ENCODE results near the gene FRMPD1.

The FRMPD1 gene

DNA sequence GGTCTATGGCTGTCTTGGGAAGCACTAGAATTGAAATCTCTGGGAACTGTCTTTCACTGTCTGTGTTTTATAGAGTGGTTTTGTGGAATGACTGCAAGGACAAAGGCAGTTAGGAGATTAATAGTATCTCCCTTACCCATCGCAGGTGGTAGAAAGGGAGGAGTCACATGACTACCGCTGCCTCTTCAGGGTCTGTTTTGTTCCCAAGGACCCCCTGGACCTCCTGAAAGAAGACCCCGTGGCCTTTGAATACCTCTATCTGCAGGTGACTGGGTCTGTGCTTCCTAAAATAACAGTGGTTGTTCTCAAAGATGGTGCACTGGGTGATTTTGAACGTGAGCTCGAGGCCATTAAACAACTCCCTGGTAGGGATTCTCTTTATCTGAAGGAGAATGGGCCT is 80.1 kb downstream of the FRMPD1 start:
- no peak overlapping the region for H3K4me3 ChIP-seq (ENCODE audit: low read length)
- no CpG with 5 or more reads among the region's 5 CpGs for WGBS (ENCODE audit: insufficient coverage, insufficient read length)
- H3K9me3 ChIP-seq (ENCODE audit: control insufficient read depth, insufficient read depth, low read length) = no peaks in the 10 kb centered on the region
- no peaks in the 10 kb centered on the region for H3K4me1 ChIP-seq (ENCODE audit: control insufficient read depth, insufficient read depth, low read length)
- DNase-seq (ENCODE audit: low read depth, low spot score) = no peak
- no peaks in the 10 kb centered on the region for H3K27me3 ChIP-seq (ENCODE audit: control insufficient read depth, insufficient read depth, low read length)
- no peaks in the 10 kb centered on the region for H3K36me3 ChIP-seq (ENCODE audit: control insufficient read depth, insufficient read depth, low read length)
- no peak overlapping the region for H3K27ac ChIP-seq (ENCODE audit: low read length)

DNA sequence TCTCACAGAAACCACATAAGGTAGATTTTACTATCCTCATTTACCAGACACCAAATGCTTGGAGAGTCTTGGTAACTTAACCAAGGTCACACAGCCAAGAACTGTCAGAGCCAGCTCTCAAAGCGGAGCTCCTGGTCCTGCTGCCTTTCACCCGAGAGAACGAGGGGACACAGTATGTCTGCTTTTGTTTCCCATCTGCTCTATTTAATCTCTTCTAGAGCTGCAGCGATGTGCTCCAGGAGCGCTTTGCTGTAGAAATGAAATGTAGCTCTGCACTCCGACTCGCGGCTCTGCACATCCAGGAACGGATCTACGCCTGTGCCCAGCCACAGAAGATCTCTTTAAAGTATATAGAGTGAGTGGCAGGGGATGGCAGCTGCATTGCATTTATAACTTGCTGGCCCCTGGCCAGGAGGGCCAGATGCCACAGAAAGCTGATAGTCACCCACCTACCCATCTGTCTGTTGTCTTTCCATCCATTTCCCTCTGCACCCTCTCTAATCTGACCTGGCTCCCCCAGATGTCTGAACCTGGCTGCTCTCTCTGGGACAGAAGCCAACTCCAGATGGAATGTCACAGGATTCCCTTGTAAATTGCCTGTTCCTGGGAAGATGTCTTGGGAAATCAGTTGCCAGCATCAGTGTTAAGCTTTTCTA is 81.5 kb downstream of the FRMPD1 start:
- H3K27me3 ChIP-seq (ENCODE audit: control insufficient read depth, insufficient read depth, low read length) = no peaks in the 10 kb centered on the region

DNA sequence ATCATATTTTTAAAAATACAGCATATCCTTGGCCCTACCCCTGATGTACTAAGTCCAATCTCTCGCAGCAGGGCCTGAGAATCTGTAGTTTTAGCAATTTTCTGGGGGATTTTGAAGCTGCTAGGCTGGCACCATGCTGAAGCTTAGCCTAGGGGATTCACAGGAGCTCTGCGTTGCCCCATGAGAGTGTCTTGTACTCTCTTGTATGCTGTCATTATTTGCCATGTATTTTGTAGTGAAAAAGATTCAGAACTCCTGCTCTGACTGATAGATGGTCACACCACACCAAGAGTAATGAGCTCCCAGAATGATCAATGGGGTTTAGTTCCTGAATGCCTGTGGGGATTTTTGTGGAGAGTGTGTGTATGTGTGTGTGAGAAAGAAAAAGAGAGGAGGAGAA is 82.2 kb downstream of the FRMPD1 start:
- WGBS (ENCODE audit: insufficient coverage, insufficient read length) = no CpG with 5 or more reads among the region's 2 CpGs
- no peaks in the 10 kb centered on the region for H3K4me1 ChIP-seq (ENCODE audit: control insufficient read depth, insufficient read depth, low read length)
- no peak for DNase-seq (ENCODE audit: low read depth, low spot score)
- no peaks in the 10 kb centered on the region for H3K27me3 ChIP-seq (ENCODE audit: control insufficient read depth, insufficient read depth, low read length)
- no peak overlapping the region for H3K27ac ChIP-seq (ENCODE audit: low read length)
- no peak overlapping the region for H3K4me3 ChIP-seq (ENCODE audit: low read length)
- H3K36me3 ChIP-seq (ENCODE audit: control insufficient read depth, insufficient read depth, low read length) = no peaks in the 10 kb centered on the region
- no peaks in the 10 kb centered on the region for H3K9me3 ChIP-seq (ENCODE audit: control insufficient read depth, insufficient read depth, low read length)

More for the DNA sequence above, 81.5 kb downstream of the FRMPD1 start:
- H3K27ac ChIP-seq (ENCODE audit: low read length) = no peak overlapping the region
- no peak overlapping the region for H3K4me3 ChIP-seq (ENCODE audit: low read length)
- H3K9me3 ChIP-seq (ENCODE audit: control insufficient read depth, insufficient read depth, low read length) = no peaks in the 10 kb centered on the region
- H3K4me1 ChIP-seq (ENCODE audit: control insufficient read depth, insufficient read depth, low read length) = no peaks in the 10 kb centered on the region
- no CpG with 5 or more reads among the region's 10 CpGs for WGBS (ENCODE audit: insufficient coverage, insufficient read length)
- H3K36me3 ChIP-seq (ENCODE audit: control insufficient read depth, insufficient read depth, low read length) = no peaks in the 10 kb centered on the region
- DNase-seq (ENCODE audit: low read depth, low spot score) = no peak

DNA sequence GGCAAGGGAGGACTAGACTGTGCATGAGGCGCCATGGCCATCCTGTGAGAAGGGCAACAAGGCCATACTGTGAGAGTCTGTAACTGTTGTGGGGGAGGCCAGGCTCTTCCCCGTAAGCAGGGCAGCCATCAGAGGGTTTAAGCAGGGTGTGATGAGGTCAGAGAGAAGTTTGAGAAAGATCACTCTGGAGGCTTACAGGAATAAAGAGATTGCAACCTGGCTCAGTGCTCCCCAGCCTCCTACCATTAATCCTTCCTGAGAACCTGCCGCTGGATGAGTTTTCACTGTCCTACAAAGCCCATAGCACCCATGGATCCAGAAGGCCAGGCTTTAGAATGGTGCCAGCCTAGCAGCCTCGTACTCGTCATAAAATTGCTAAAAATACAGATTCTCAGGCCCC is 88.5 kb downstream of the FRMPD1 start:
- H3K27me3 ChIP-seq (ENCODE audit: control insufficient read depth, insufficient read depth, low read length) = no peaks in the 10 kb centered on the region
- no peaks in the 10 kb centered on the region for H3K4me1 ChIP-seq (ENCODE audit: control insufficient read depth, insufficient read depth, low read length)
- H3K27ac ChIP-seq (ENCODE audit: low read length) = no peak overlapping the region
- WGBS (ENCODE audit: insufficient coverage, insufficient read length) = no CpG with 5 or more reads among the region's 5 CpGs
- no peaks in the 10 kb centered on the region for H3K9me3 ChIP-seq (ENCODE audit: control insufficient read depth, insufficient read depth, low read length)
- DNase-seq (ENCODE audit: low read depth, low spot score) = no peak
- H3K36me3 ChIP-seq (ENCODE audit: control insufficient read depth, insufficient read depth, low read length) = no peaks in the 10 kb centered on the region; the same call in 1 of the 2 replicates
- no peak overlapping the region for H3K4me3 ChIP-seq (ENCODE audit: low read length)

DNA sequence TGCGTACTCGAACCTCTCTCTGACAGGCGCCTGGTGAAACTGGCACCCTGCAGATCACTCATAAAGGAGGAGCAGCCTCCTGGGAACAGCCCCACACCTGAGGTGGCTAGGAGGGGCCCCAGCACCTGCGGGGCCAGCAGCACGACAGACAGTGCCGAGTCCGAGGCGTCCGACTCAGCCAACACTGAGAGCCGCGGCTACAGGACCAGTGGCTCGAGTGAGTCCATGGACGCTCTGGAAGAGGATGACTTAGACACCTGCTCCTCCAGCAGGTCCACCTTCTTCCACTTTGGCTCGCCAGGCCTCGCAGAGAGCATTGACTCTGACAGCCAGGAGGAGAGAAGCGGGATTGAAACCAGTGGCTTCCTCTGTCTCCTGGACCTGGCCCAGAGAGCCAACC is 89.4 kb downstream of the FRMPD1 start:
- no peaks in the 10 kb centered on the region for H3K9me3 ChIP-seq (ENCODE audit: control insufficient read depth, insufficient read depth, low read length)
- H3K36me3 ChIP-seq (ENCODE audit: control insufficient read depth, insufficient read depth, low read length) = no peaks in the 10 kb centered on the region; the same call in 1 of the 2 replicates
- DNase-seq (ENCODE audit: low read depth, low spot score) = no peak
- WGBS (ENCODE audit: insufficient coverage, insufficient read length) = no CpG with 5 or more reads among the region's 16 CpGs
- no peaks in the 10 kb centered on the region for H3K27me3 ChIP-seq (ENCODE audit: control insufficient read depth, insufficient read depth, low read length)
- no peaks in the 10 kb centered on the region for H3K4me1 ChIP-seq (ENCODE audit: control insufficient read depth, insufficient read depth, low read length)
- no peak overlapping the region for H3K4me3 ChIP-seq (ENCODE audit: low read length)
- H3K27ac ChIP-seq (ENCODE audit: low read length) = no peak overlapping the region

DNA sequence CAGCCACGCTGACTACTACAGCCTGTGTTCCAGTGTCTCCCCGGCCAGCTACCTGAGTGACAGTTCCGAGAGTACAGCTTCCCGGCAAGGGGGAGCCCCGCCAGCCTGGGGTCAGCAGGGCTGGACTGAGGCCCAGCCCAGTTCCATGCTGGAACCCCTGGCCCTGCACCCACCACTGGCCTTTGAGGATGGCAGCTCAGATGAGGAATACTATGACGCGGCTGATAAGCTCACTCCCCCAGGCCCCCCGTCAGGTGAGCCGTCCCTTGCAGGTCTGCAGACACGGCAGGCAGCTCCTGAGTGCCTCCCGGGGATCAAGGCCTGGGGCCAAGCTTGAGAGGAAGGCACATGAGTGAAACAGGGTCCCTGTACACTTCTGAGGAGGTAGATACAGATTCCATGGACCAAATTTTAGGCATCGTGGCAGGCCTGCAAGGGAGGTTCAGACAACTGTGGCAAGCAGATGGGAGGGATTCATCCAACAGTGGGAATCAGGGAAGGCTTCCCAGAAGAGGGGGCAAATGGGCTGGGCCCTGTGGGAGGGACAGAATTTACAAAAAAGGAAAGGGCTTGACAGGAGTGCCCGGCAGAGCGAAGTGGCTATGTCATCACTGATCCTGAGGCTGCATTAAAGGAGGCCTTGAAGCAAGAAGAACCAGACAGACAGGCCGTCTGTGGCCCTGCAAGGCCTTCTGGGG is 90.0 kb downstream of the FRMPD1 start:
- no peaks in the 10 kb centered on the region; the same call in 1 of the 2 replicates for H3K36me3 ChIP-seq (ENCODE audit: control insufficient read depth, insufficient read depth, low read length)
- no CpG with 5 or more reads among the region's 15 CpGs for WGBS (ENCODE audit: insufficient coverage, insufficient read length)
- no peak for DNase-seq (ENCODE audit: low read depth, low spot score)

DNA sequence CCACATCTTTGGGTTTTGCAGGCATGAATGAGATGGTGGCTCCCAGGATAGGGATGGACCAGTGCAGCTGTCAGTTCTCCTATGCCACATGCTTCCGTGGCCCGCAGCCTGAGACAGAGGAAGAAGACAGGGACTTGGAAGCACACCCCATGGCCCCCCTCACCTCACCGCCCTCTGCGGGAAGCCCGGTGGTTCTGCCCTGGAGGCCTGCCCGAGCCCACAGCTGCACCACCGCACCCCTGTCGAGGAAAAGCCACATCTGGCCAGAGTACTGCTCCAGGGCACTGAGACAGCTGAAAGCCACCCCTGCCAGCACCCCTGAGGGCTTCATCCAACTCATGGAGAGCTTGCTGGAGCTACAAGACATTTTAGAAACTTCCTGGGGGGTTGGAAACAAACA is 95.2 kb downstream of the FRMPD1 start:
- H3K27me3 ChIP-seq (ENCODE audit: control insufficient read depth, insufficient read depth, low read length) = no peaks in the 10 kb centered on the region
- no peak for DNase-seq (ENCODE audit: low read depth, low spot score)
- H3K4me3 ChIP-seq (ENCODE audit: low read length) = no peak overlapping the region
- H3K27ac ChIP-seq (ENCODE audit: low read length) = no peak overlapping the region
- no peaks in the 10 kb centered on the region for H3K9me3 ChIP-seq (ENCODE audit: control insufficient read depth, insufficient read depth, low read length)
- H3K4me1 ChIP-seq (ENCODE audit: control insufficient read depth, insufficient read depth, low read length) = no peaks in the 10 kb centered on the region
- H3K36me3 ChIP-seq (ENCODE audit: control insufficient read depth, insufficient read depth, low read length) = no peaks in the 10 kb centered on the region
- WGBS (ENCODE audit: insufficient coverage, insufficient read length) = no CpG with 5 or more reads among the region's 8 CpGs

More for the DNA sequence above, 90.0 kb downstream of the FRMPD1 start:
- Histone ChIP-seq H3K27me3 (ENCODE audit: control insufficient read depth, insufficient read depth, low read length) (no peaks in the 10 kb centered on the region), H3K4me1 (ENCODE audit: control insufficient read depth, insufficient read depth, low read length) (no peaks in the 10 kb centered on the region), H3K9me3 (ENCODE audit: control insufficient read depth, insufficient read depth, low read length) (no peaks in the 10 kb centered on the region), H3K4me3 (ENCODE audit: low read length) (no peak overlapping the region), H3K27ac (ENCODE audit: low read length) (no peak overlapping the region)

DNA sequence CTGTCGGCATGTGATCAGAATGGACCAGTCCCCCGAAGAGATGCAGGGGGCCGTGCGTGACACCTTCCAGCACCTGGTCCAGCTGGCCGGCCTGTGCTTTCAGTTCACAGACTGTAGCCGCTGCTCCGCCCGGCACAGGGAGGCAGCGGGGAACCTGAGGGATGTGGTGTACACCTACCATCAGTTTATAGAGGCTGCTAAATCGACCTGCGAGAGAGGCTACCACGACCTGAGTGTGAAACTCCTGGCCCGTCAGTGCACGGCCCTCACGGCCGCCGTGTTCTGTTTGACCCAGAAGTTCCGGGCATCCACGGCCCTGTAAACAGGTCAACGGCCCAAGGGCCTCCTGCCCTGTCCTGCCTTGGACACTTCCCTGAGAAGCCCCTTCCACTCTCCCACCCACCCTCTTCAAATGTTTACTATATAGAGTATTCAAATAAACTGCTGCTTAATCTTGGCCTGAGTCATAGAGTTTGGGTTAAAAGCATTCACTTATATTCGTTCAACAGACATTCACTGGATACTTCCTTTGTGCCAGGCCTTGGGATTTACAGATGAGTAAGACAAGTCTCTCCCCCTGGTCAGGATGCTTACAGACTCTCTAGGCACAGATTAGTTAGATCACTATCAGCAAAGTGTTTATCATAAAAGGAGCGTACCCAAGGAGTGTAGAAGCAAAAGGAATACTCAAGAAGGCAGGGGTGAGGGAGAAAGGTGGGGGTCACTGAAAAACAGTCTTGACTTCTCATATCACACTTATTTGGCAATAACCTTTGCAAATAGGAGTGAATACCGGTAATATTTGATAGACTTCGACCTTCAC is 95.9 kb downstream of the FRMPD1 start:
- WGBS (ENCODE audit: insufficient coverage, insufficient read length) = no CpG with 5 or more reads among the region's 24 CpGs
- H3K9me3 ChIP-seq (ENCODE audit: control insufficient read depth, insufficient read depth, low read length) = no peaks in the 10 kb centered on the region
- no peaks in the 10 kb centered on the region for H3K36me3 ChIP-seq (ENCODE audit: control insufficient read depth, insufficient read depth, low read length)
- H3K4me1 ChIP-seq (ENCODE audit: control insufficient read depth, insufficient read depth, low read length) = no peaks in the 10 kb centered on the region
- H3K27ac ChIP-seq (ENCODE audit: low read length) = no peak overlapping the region
- no peak for DNase-seq (ENCODE audit: low read depth, low spot score)
- H3K27me3 ChIP-seq (ENCODE audit: control insufficient read depth, insufficient read depth, low read length) = no peaks in the 10 kb centered on the region
- H3K4me3 ChIP-seq (ENCODE audit: low read length) = no peak overlapping the region

DNA sequence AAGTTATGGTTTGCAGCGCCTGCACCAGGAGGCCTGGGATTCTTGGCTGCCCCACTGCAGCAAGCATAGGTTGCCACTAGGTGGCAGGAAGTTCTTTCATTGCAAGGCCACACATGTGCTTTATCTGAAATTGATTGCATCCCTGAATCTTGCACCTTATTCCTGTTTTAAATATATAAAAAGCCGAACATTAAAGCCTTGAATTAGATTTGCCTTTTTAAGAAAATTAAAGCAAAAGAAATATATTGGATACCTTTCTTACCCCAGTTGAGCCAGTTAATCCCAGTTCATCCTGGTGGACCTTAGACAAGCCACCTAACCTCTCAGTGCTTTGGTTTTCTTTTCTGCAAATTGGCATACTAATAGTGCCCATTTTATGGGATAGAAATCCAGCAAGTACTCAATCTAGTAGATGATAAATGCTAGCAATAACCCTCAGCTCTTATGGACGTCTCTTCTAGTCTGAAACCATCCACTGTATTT is 96.6 kb downstream of the FRMPD1 start:
- Histone ChIP-seq H3K36me3 (ENCODE audit: control insufficient read depth, insufficient read depth, low read length) (no peaks in the 10 kb centered on the region), H3K4me3 (ENCODE audit: low read length) (no peak overlapping the region), H3K27ac (ENCODE audit: low read length) (no peak overlapping the region), H3K4me1 (ENCODE audit: control insufficient read depth, insufficient read depth, low read length) (no peaks in the 10 kb centered on the region), H3K9me3 (ENCODE audit: control insufficient read depth, insufficient read depth, low read length) (no peaks in the 10 kb centered on the region), H3K27me3 (ENCODE audit: control insufficient read depth, insufficient read depth, low read length) (no peaks in the 10 kb centered on the region)
- peak; percentile 29 for DNase-seq (ENCODE audit: low read depth, low spot score)
- no CpG with 5 or more reads among the region's 3 CpGs for WGBS (ENCODE audit: insufficient coverage, insufficient read length)

DNA sequence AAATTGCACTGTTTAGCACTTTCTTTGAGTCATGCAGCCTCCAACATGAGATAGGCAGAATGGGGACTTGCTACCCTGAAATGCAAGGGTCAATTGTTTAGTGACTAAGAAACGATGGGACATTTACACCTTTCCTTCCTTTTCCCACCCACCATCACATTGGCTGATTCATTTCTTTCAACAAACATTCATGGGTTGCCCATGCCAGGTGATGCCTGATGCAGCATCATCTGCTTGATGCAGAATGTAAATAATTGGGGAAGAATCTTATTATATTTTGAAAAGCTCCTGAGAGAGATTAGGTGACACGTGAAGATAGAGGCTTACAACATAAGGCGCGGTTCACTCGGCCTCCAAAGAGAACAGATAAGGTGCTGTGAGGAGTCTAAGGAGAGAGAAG is 98.4 kb downstream of the FRMPD1 start:
- H3K27me3 ChIP-seq (ENCODE audit: control insufficient read depth, insufficient read depth, low read length) = no peaks in the 10 kb centered on the region
- no CpG with 5 or more reads among the region's 5 CpGs for WGBS (ENCODE audit: insufficient coverage, insufficient read length)
- DNase-seq (ENCODE audit: low read depth, low spot score) = no peak
- H3K4me3 ChIP-seq (ENCODE audit: low read length) = no peak overlapping the region
- H3K9me3 ChIP-seq (ENCODE audit: control insufficient read depth, insufficient read depth, low read length) = no peaks in the 10 kb centered on the region
- peaks cover 1% of the 10 kb centered on the region; the same call in 1 of the 2 replicates for H3K4me1 ChIP-seq (ENCODE audit: control insufficient read depth, insufficient read depth, low read length)
- H3K27ac ChIP-seq (ENCODE audit: low read length) = no peak overlapping the region
- no peaks in the 10 kb centered on the region for H3K36me3 ChIP-seq (ENCODE audit: control insufficient read depth, insufficient read depth, low read length)
